Fibroblast of lung (primary cell): ENCODE measurements around the gene RPS6KL1. TPM values are rescaled to one million over a fixed set of nuclear protein-coding genes. Genes with fewer than 3 reads are reported as not detected.

Experiments used
- DNase-seq, 2 donors: peaks; one replicate each; pipeline versions ENCODE4 v3.0.0 to v3.0.0-alpha.2; 2010; ENCODE audit warnings: low read depth in 2 of 2
- H2AFZ ChIP-seq: 2 replicates; pipeline ENCODE4 v1.5.1; 2012; ENCODE audit warnings: low read length, control low read depth, inconsistent platforms
- H3K27ac ChIP-seq: 2 replicates; pipeline ENCODE4 v1.5.1; 2011; ENCODE audit warnings: low read length, control low read depth; ENCODE audit not compliant: insufficient read depth
- H3K27me3 ChIP-seq: 2 replicates; pipeline ENCODE4 v1.5.1; 2011; ENCODE audit warnings: mild to moderate bottlenecking, low read length; ENCODE audit not compliant: control insufficient read depth, insufficient read depth
- H3K36me3 ChIP-seq: 2 replicates; pipeline ENCODE4 v1.5.1; 2011; ENCODE audit warnings: low read length; ENCODE audit not compliant: control insufficient read depth, insufficient read depth
- H3K4me1 ChIP-seq: 2 replicates; pipeline ENCODE4 v1.5.1; 2011; ENCODE audit warnings: low read length; ENCODE audit not compliant: control insufficient read depth, insufficient read depth; ENCODE audit errors: extremely low read depth
- H3K4me2 ChIP-seq: 2 replicates; pipeline ENCODE4 v1.5.1; 2011; ENCODE audit warnings: low read length, control low read depth; ENCODE audit not compliant: insufficient read depth; ENCODE audit errors: extremely low read depth
- H3K4me3 ChIP-seq, 4 experiments: fragments of 200-600 bp in 1 of 4; sonication (generic) in 1 of 4; replicated peaks in 1 of 4; 2 replicates each; pipeline ENCODE4 v1.5.1; 2011 to 2016; ENCODE audit warnings: low read length in 4 of 4, low read depth in 3 of 4, mild to moderate bottlenecking in 3 of 4, control low read depth in 2 of 4, inconsistent platforms in 1 of 4, mixed read lengths in 1 of 4; ENCODE audit not compliant: insufficient read depth in 1 of 4; ENCODE audit errors: control extremely low read depth in 1 of 4
- H3K79me2 ChIP-seq: 2 replicates; pipeline ENCODE4 v1.5.1; 2012; ENCODE audit warnings: mild to moderate bottlenecking, low read length, inconsistent platforms; ENCODE audit not compliant: control insufficient read depth, insufficient read depth
- H3K9ac ChIP-seq: 2 replicates; pipeline ENCODE4 v1.5.1; 2011; ENCODE audit warnings: mild to moderate bottlenecking, low read length, control low read depth; ENCODE audit not compliant: insufficient read depth
- H3K9me3 ChIP-seq: 2 replicates; pipeline ENCODE4 v1.5.1; 2012; ENCODE audit warnings: low read depth, low read length; ENCODE audit not compliant: control insufficient read depth, insufficient read depth
- H4K20me1 ChIP-seq: 2 replicates; pipeline ENCODE4 v1.5.1; 2011; ENCODE audit warnings: low read length; ENCODE audit not compliant: control insufficient read depth, insufficient read depth; ENCODE audit errors: extremely low read depth
- EZH2 ChIP-seq: IDR thresholded peaks from 2 replicates; pipeline ENCODE4 v1.5.1; 2012; ENCODE audit warnings: low read length, control low read depth, mild to moderate bottlenecking; ENCODE audit errors: missing control alignments
- polyA plus RNA-seq, 2 donors: library from polyadenylated mRNA; depleted of rRNA in 1 of 2; stranded (reverse) in 1 of 2; unstranded in 1 of 2; fragments of >200 nt; gene quantifications; 2 replicates each; pipeline ENCODE4 v1.2.1, GENCODE V29; 2011 to 2012; ENCODE audit warnings: missing spikeins in 1 of 2
- total RNA-seq: library from RNA; depleted of rRNA; stranded (reverse); fragments of >200 nt; gene quantifications from 2 replicates; pipeline ENCODE4 v1.2.1, GENCODE V29; 2014
- TF ChIP-seq, protein P1 (sequence below), 2 donors: IDR thresholded peaks in 1 of 2; conservative IDR thresholded peaks in 1 of 2; 1 replicate in 1 of 2; 2 replicates in 1 of 2; pipeline ENCODE4 v1.5.1; 2011 to 2012; ENCODE audit warnings: low read length in 2 of 2, control low read depth in 1 of 2, inconsistent platforms in 1 of 2, low read depth in 1 of 2, mild to moderate bottlenecking in 1 of 2

The RPS6KL1 gene
- total and polyA plus RNA-seq, 2 donors (not counting 1 experiment from before 2014, with no cell fraction given), result 0.52 to 1.2 TPM

DNA sequence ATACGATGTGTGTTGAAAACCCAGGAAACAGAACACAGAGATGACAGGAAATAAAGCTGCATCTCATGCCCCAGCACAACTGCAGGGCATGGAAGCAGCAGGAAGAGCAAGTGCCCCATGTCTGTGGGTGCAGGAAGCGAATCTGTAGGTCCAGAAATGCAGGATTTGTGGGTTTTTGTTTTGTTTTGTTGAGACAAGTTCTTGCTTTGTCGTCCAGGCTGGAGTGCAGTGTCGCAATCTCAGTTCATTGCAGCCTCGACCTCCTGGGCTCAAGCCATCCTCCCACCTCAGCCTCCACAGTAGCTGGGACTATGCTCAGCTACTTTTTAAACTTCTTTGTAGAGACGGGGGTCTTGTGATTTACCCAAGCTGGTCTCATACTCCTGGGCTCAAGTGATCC is 6.2 kb upstream of the RPS6KL1 start:
- H2AFZ ChIP-seq, result no peak overlapping the region
- DNase-seq, result no peak
- H3K9ac ChIP-seq, result no peak overlapping the region
- peaks cover 5% of the 10 kb centered on the region for H3K27me3 ChIP-seq
- no peak for TF ChIP-seq EZH2
- TF ChIP-seq, protein P1, sequence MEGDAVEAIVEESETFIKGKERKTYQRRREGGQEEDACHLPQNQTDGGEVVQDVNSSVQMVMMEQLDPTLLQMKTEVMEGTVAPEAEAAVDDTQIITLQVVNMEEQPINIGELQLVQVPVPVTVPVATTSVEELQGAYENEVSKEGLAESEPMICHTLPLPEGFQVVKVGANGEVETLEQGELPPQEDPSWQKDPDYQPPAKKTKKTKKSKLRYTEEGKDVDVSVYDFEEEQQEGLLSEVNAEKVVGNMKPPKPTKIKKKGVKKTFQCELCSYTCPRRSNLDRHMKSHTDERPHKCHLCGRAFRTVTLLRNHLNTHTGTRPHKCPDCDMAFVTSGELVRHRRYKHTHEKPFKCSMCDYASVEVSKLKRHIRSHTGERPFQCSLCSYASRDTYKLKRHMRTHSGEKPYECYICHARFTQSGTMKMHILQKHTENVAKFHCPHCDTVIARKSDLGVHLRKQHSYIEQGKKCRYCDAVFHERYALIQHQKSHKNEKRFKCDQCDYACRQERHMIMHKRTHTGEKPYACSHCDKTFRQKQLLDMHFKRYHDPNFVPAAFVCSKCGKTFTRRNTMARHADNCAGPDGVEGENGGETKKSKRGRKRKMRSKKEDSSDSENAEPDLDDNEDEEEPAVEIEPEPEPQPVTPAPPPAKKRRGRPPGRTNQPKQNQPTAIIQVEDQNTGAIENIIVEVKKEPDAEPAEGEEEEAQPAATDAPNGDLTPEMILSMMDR (conservative IDR thresholded peaks at IDR 0.05 in 1 of 2, IDR thresholded peaks at IDR 0.05 in 1 of 2; ENCODE audit: low read depth in 1 of 2, low read length in 2 of 2), result no peak
- no peaks in the 10 kb centered on the region for H3K9me3 ChIP-seq
- no peak overlapping the region for H3K4me3 ChIP-seq
- no peaks in the 10 kb centered on the region for H3K79me2 ChIP-seq
- no peaks in the 10 kb centered on the region for H4K20me1 ChIP-seq
- peaks cover 2% of the 10 kb centered on the region for H3K4me1 ChIP-seq
- H3K27ac ChIP-seq, result no peak overlapping the region
- H3K4me2 ChIP-seq, result no peak overlapping the region
- no peaks in the 10 kb centered on the region for H3K36me3 ChIP-seq

- H3K9me3 ChIP-seq, result no peaks in the 10 kb centered on the region
- no peak for TF ChIP-seq EZH2
- TF ChIP-seq, protein P1 (conservative IDR thresholded peaks at IDR 0.05 in 1 of 2, IDR thresholded peaks at IDR 0.05 in 1 of 2; ENCODE audit: low read depth in 1 of 2, low read length in 2 of 2), result no peak
- H3K4me3 ChIP-seq, result no peak overlapping the region
- no peak overlapping the region for H2AFZ ChIP-seq
- no peaks in the 10 kb centered on the region for H3K4me1 ChIP-seq
- no peaks in the 10 kb centered on the region for H3K79me2 ChIP-seq
- H3K9ac ChIP-seq, result no peak overlapping the region
- no peak overlapping the region for H3K4me2 ChIP-seq
- no peaks in the 10 kb centered on the region for H4K20me1 ChIP-seq
- no peak for DNase-seq
- no peak overlapping the region for H3K27ac ChIP-seq
- no peaks in the 10 kb centered on the region for H3K36me3 ChIP-seq
- peaks cover 5% of the 10 kb centered on the region for H3K27me3 ChIP-seq
Measured at GRCh38 chr14:74927225-74927624, 4.2 kb upstream of the RPS6KL1 start.

GRCh38 chr14:74924061-74924460 is 1.0 kb upstream of the RPS6KL1 start:
- H3K27me3 ChIP-seq, result peaks cover 3% of the 10 kb centered on the region
- H4K20me1 ChIP-seq, result no peaks in the 10 kb centered on the region
- TF ChIP-seq, protein P1 (conservative IDR thresholded peaks at IDR 0.05 in 1 of 2, IDR thresholded peaks at IDR 0.05 in 1 of 2; ENCODE audit: low read depth in 1 of 2, low read length in 2 of 2), result no peak
- no peak for TF ChIP-seq EZH2
- no peaks in the 10 kb centered on the region for H3K9me3 ChIP-seq
- no peaks in the 10 kb centered on the region for H3K36me3 ChIP-seq
- no peaks in the 10 kb centered on the region for H3K4me1 ChIP-seq
- no peak overlapping the region for H3K27ac ChIP-seq
- H3K4me3 ChIP-seq, result no peak overlapping the region
- no peak overlapping the region for H3K9ac ChIP-seq
- H3K4me2 ChIP-seq, result no peak overlapping the region
- H2AFZ ChIP-seq, result no peak overlapping the region
- H3K79me2 ChIP-seq, result no peaks in the 10 kb centered on the region
- no peak for DNase-seq
